ENCODE measurements around the gene CACNA1D.
"Not testable (repeated sequence)": the region's sequence is repeated elsewhere in the genome, so short reads cannot be mapped to it uniquely, and the experiment has no call there.

The CACNA1D gene

DNA sequence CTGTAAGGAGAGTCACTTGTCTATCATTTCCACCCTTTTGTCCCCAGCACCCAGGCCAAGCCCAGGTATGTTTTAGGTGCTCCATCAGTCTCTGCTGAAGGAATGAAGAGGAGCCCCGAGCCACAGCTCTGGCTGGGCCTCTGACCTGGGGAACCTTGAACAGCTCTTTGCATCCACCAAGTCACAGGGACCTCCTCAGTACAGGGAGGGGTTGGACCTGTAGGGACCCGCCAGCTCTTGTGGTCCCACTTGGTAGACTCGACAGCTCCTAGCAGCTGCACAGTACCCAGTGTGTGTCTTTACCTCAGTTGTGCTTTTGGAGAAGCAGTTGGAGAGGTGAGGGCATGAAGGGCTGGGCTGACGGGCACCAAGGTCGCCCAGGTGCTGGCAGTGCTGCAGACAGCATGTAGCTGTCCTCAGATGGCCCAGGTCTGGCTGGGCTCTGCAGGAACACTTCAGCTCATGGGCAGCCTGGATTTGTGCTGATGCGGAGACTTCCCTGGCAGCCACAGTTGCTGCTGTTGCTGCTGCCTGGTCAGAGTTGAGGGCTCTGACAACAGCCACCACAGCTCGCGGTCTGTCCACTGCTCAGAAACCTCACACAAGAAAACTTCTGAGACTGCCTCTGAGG, 123.6 kb downstream of the CACNA1D start:
- ATAC-seq: no peak

DNA sequence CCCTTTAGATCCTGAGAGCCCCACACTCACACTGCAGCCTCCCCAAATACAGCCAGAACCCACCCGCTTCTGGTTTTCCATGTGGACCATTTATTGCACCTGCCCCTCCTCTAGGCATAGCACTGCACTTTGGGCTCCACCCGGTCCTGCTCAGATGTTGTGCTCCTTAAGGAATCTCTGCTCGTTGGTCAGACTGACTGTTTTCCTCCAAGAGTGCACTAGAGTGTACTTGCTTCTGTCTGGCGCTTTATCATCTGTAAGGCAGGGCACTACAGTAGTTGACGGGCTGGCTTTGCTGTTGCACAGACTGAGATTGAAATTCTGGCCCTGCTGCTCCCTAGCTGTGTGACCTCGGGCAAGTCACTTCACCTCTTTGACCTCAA, 124.1 kb downstream of the CACNA1D start:
- no peak for ATAC-seq

DNA sequence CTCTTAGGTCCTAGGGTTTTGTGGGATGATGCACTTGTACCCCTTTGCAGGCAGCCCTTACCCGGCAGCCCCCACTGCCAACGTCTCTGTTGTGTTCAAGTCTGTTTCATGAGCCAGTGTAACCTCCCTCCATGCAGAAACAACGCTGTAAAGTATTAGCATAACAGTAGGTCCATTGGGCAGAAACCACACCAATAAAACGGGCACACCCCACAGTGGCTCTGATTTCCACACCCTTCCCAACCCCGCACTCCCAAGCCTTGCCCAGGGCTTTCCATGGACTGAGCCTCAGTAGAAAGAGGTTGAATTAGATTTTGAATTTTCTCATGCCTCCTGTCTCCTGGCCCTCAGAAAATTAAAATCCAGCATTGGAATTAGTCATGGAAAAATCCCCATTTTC, 124.5 kb downstream of the CACNA1D start:
- no peak for ATAC-seq

DNA sequence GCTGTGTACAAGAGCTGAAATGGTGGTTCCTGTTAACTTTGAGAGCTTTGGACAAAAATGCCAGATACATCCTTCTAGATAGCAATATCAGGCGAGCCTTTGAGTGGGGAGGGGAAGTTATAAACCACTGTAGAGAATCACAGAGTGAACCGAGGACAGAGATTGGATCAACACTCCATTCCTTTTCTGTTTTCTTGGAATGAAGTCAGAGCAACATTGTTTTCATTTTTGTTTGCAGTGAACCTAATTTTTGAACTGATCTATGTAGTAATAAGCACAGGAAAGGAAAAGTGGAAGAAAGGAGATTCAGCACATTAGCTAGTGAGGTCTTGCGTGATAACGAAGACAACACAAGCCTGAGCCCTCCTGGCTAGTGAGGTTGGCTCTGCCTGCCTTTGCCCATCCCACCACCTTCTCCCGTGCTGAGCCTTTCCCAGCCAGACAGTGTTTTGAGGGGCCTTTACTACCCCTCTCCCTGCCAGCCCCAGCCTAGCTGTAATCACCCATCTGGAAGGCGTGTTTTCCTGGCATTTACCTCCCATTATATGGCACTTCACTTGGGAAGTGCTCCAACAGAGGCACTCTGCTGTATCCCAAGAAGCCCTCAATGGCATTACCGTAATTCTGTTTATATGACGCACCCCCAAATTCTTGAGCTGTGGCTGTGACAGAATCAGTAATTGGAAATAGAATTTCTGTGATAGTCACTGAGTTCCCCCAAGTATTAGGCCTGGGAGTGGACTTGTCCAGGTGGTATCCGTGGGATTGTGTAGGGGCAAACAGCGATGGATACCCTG, 129.8 kb downstream of the CACNA1D start:
- no peak for ATAC-seq

DNA sequence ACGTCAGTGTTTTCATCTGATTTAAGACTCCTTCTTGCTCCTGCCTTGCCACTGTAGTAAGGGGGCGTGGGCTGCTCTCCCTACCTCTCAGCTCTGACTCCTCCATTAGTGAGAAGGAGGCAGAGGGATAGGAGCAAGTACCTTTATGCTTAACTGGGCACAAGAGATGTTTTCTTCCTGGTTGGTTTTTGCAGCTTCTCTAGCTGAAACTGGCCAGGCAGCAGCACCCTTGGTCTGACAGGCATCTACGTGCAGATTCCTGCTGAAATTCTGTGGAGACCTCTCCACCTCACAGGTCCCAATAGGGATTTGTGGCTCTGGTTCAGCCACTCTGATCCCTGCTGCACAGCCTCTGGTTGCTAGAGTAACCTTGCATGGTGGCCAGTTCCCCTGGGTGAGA, 132.5 kb downstream of the CACNA1D start:
- ATAC-seq: no peak

DNA sequence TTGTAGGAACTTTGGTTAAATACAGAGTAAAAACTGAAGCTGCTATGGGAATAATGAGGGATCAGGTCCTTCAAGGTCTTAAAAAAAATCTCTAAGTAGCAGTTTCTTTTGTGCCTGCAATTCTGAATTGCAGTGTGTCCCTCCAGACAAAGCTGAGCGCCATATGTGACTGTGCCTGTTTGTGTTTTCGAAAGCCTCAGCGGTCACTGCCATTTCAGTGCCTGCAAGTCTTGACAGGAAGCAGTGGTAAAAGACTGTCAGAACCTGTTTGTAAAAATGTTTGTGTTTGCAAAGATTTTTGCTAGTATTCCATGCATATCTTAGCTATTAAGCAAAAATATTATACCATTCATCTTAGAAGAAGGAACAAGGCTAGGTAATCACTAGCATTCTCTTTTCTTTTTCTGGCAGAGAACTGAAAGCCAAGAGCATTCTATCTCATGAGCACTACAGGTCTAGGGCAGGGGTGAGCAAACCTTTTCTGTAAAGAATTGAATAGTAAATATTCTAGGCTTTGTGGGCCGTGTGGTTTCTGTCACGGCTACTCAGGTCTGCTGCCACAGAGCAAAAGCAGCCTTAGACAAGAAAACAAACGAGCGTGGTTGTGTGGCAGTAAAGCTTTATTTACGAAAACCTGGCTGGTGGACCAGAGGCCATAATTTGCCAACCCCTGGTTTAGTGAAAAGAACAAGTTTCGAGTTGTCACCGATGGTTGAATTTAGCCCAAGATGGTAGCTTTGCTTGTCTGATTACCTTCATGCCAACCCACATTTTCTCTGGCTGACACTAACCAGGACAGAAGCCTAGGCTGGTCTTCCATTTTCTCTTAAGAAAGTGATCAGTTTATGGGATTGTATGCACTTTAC, 134.4 kb downstream of the CACNA1D start:
- ATAC-seq: no peak

DNA sequence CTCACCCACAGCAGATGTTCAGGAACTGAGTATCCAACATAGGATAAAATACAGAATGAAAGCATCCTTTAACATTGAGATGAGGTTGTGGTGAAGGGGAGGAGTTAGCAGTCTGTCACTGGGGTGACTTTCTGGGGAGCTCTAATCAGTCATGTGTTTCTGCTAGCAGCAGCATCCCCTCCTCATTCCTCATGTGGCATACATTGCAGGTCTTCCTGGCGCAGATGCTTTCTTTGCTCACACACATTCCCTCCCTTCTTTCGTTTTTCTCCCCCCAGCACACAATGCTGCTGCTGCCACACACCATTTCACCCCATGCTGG, 135.0 kb downstream of the CACNA1D start:
- ATAC-seq: no peak

DNA sequence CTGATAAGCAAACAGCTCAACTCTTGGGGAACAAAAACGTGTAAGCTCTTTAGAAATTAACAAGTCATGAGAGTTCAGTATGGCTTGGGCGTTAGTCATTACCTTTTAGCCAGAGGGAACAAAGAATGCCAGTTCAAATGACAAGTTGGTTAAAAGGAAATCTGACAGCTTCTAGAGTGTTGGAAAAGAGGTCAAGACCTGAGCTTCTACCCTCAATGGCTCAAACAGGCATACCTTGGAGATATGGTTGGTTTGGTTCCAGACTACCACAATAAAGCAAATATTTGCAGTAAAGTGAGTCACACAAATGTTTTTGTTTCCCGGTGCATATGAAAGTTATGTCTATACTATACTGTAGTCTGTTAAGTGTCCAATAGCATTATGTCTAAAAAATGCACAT, 136.1 kb downstream of the CACNA1D start:
- no peak for ATAC-seq

DNA sequence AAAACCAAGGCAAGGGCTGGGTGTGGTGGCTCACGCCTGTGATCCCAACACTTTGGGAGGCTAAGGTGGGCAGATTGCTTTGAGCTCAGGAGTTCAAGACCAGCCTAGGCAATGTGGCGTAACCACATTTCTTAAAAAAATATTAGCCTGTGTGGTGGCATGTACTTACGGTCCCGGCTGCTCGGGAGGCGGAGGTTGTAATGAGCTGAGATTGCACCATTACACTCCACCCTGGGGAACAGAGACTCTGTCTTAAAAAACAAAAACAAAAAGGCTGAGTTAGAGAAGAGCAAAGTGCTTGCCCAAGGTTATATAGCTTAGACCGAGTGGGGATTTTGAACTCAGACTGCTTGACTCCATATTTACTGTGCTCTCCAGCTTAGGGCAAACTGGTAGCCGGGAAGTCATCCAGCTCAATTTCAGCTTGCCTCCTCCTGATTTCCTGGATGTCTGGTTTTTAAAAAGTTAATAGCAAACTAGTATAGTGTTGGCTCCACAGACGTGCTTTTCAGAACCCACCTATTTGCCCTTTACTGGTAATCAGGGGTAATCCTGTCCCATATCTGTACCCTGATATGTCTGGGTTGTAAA, 138.9 kb downstream of the CACNA1D start:
- ATAC-seq: no peak

DNA sequence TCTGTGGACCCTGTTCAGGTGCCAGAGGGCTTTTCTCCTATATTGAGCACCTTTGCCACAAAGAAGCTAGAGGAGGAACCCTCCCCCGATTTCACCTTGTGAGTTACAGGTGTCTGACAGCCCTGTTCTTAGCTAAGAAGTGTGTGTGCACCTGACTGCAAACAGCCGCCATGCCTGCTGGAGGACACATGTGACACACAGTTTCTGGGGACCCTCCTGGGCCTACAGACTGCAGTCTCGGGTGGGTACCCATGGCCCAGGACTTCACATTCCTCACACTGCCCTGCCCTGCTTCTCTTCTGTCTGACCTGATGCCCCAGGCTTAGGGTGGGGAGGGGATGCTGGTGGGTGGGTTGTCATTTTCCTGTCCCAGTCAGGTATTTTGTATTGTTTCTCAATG, 140.6 kb downstream of the CACNA1D start:
- no peak for ATAC-seq

DNA sequence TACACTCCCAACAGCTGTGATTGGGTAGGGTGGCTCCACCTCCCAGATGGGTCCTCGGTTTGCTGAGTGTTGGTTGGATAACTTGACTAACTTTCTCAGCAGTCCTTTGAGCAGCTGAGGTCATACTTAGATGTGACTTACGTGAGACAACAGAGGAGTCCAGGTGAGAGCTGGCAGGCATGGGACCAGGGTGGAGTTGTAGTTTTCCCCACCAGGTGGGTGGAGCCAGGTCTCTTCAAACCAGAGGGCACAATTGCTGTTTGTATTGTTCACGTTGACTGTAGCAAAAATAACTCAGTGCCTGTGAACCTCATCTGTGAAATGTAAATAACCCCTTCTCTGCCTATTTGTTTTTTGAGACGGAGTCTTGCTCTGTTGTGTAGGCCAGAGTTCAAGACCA, 144.4 kb downstream of the CACNA1D start:
- ATAC-seq: not testable (repeated sequence)

DNA sequence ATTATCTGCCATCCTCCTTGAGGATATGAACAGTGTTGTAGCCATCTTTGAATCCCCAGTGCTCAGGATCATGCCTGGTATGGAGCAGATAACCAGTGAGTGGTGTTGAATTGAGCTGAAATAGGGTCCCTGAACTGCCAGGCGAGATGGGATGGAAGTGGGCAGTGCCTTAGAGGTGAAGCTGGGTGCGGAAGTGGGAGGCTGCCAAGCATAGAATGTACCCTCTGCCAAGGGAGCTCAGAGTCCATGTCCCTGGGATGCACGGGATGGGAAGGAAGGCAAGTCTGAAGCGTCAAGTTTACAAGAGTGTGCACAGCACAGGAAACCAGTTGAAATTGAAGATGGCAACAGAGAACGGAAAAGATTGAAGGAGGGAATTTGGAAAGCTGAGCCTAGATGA, 147.0 kb downstream of the CACNA1D start:
- ATAC-seq: no peak

DNA sequence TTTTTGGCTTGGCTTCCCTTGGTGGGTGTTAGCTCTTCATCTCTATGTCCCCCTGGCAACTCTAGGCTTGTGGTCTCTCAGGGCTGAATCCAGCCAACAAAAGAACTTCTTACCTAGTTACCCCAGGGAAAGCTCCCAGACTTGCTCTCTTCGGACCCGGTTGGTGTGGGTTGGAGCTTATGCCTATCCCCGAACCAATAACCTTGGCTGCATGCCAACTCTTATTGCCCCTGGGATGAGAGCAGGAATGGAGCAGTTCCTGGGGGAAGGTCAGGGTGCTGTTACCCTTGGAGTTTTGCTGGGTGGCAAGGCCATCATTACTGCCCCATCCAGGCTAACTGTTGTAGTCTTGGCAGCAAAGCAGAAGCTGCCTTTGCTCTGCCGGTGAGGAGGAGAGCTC, 147.8 kb downstream of the CACNA1D start:
- ATAC-seq: no peak

DNA sequence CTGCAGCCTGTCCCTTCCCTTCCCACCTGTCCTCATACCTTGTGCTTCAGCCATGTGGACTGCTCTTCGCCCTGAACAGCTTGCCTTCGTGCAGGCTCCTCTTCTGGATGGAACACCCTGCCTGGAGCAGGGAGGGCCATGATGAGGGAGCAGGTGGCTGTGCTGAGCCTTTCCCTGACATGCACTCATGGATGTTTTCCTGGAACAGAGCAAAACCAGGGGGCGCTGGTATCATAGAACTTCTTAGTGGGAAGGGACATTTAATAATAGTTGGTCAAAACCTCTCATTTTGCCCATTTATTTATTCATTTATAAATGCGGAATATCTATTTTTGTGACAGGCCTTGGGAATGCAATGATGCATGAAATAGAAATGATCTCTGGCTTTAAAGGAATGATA, 149.3 kb downstream of the CACNA1D start:
- ATAC-seq: no peak

DNA sequence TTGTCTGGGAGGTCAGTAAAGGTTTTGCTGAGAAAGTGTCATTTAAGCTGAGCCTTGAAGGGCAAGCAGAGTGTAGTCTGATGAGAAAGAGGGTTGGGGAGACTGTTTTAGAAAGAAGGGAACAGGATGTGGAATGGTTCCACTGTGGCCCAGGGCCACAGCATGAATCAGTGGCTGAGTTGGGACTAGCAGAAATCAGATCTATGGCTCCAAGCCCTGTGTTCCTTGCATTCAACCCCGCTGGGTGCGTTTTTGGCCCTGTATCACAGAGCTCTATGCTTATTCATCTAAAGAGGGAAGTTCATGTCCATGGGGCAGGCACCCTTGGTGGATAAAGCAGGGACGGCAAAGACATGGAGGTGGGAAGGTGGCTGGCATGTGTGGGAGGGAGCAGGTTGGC, 151.3 kb downstream of the CACNA1D start:
- ATAC-seq: no peak

DNA sequence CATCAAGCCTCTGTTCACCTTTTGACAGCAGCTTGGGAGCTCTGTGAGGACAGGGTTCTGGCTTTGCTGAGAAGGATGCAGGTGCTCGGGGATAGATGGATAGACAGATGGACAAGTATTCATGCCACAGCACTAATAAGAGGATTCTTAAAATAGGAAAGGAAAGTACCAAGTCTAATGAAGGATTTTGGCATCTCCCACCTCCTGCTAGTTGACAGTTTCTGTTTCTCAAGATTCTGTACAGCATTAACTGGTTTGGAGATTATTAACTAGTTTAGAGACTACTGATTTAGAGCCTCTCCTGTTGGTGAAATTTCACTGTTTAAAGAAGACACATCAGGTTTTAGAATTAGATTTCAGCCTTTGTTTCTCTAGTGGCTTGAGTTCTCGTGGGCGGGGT, 152.3 kb downstream of the CACNA1D start:
- no peak for ATAC-seq

DNA sequence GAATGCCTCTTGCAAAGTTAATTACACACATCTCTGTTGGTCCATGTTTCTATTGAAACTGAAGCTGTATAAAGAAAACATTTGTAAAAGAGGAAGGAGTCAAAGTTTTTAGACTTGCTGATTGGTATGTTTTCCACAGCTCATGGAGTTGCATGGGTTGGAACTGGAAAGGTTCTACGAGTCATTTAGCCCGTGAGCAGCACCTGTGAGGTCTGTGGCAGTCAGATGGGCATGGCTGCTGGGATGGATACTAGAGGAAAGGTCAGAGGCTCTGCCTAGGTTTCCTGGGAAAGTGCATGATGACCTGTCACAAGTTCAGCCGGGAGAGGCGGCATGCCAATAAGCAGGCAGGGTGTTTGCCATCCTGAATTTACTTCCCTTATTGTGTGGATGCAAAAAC, 155.4 kb downstream of the CACNA1D start:
- ATAC-seq: no peak

DNA sequence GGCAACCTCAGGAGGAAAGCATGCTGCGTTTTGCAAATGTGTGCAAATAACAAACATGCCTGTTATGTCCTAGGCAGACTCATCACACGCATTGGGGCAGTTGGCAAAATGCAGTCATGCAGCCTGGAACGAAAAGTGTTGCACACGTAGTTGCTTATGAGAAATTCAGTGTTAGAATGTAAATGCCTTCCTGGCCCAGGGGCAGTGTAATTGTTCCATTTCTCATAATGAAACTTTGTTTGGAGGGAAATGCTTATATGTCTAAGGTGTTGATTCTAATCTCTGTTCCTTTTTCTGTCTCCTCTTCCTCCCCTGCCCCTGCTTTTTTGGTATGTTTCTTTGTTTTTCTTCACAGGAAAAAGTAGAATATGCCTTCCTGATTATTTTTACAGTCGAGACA, 156.0 kb downstream of the CACNA1D start:
- ATAC-seq: no peak

DNA sequence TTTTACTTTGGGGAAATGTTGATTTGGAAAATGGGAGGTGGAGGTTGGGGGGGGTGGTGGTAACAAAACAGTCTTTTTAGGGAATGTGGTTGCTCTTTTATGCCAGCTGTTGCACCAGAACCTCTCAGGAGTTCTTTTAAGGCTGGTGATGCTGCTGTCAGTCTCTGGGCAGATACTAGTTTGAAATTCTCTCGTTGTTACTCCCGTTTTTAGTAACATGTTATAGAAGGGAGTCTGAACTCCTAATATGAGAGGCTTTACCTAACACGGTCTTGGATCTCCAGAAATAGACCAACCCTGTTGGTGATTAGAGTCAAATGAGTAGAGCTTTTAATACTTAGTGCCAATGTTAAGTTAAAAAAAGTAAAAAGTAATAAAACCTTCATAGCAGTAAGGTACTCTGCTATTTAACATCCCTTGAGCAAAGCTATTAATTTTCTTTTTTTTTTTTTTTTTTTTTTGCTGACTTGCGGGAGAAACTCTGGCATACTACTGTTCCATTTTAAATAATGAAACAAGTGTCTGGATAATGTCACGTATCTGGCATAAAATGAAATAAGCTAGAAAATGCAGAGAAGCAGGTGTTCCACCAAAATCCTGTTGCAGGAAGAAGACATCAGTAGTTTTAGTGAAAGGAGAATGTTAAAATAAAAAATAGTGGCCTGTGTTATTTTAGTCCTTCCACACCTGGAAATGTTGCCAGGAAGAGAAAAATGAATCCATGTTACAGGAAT, 156.7 kb downstream of the CACNA1D start:
- ATAC-seq: no peak

DNA sequence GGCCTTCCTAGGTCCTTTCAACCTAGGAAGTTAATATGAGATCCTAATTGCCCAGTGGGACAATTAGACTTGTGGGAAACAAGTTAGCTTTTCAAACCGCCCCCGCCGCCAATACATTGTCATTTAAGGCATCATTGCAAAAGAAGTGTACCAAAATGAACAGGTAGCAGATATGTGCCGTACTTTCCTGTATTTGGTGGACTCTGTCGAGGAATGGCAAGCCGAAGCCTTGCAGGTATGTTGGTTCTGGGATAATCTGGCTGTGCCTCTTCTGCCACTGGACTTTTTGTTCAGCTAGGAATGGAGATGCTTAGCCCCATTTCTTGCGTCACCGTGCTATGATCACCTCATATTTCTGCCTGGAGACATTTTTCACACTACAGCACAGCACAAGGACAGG, 157.5 kb downstream of the CACNA1D start:
- ATAC-seq: no peak

DNA sequence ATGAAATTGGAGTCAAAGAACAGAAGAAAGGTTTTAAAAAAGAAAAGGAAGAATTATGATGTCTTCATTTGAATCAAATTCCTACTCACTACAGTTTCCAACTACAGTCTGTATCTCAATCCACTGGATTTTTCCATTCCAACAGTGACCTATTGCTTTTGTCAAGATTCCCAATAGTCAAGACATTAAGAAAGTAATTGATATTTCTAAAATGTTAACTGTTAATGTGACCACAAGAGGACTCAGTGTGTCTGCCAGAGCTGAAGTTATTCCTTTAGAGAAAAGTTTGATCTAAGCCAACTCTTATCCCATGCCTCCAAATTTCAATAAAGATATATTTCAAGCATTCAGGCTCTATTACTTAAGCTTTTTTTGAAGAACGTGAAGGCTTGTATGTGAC, 163.2 kb downstream of the CACNA1D start:
- ATAC-seq: no peak

DNA sequence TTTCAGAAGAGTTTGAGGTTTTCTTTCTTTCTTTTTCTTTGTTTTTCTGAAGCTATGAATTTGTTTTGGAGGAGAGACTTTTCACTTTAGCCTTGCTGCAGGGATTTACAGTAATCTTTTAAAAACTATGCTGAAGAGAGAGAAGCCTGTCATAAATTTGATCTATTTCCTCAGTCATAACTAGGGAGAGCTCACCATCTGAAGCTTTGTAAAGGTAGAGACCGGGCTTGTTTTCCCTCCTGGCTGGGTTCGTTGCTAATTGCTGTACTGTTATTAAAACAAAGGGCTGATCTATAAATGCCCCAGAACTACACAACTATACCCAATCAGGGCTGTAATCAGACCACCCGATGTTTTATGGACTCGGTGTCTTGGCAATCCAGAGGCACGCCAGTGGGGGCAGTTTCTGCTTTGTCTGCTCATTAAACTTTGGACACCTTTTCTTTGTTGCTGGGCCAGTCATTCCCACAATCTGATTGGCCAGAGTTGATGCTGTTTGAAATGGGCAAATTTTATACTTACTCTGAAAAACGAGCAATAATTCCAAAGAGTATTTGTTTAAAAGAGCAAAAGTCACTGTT, 164.3 kb downstream of the CACNA1D start:
- ATAC-seq: no peak

Data from activated CD4-positive, CD25-positive, alpha-beta regulatory T cell treated with anti-CD3 and anti-CD28 coated beads, Interleukin-2, amount 50 U/mL, for 24 hours (primary cell).